ENCODE results near the gene SSX5.

DNA sequence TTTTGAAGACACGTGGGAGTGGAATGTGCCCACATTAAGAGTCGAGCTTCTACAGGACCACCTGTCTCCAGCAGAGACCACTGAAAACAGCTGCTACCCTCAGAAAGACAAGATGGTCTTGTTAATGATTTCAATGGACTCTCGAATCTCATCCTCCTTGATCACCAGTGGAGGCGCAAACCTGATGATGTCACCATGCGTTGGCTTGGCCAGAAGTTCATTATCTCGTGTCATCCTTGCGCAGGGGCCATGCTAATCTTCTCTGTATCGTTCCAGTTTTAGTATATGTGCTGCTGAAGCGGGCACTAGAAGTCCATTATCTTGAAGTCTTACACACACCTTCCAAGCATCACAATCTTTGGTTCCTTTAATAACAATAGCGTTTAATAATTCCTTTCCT lies 42.8 kb downstream of the SSX5 start:
- TF ChIP-seq, protein P1, sequence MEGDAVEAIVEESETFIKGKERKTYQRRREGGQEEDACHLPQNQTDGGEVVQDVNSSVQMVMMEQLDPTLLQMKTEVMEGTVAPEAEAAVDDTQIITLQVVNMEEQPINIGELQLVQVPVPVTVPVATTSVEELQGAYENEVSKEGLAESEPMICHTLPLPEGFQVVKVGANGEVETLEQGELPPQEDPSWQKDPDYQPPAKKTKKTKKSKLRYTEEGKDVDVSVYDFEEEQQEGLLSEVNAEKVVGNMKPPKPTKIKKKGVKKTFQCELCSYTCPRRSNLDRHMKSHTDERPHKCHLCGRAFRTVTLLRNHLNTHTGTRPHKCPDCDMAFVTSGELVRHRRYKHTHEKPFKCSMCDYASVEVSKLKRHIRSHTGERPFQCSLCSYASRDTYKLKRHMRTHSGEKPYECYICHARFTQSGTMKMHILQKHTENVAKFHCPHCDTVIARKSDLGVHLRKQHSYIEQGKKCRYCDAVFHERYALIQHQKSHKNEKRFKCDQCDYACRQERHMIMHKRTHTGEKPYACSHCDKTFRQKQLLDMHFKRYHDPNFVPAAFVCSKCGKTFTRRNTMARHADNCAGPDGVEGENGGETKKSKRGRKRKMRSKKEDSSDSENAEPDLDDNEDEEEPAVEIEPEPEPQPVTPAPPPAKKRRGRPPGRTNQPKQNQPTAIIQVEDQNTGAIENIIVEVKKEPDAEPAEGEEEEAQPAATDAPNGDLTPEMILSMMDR (IDR thresholded peaks at IDR 0.05 in 2 of 3, conservative IDR thresholded peaks at IDR 0.05 in 1 of 3; ENCODE audit: control insufficient read depth in 2 of 3, extremely low read depth in 1 of 3, insufficient read depth in 1 of 3, low read depth in 3 of 3, low read length in 3 of 3): no peak
- no peak for TF ChIP-seq ETV6 (conservative IDR thresholded peaks at IDR 0.05 in 1 of 2, IDR thresholded peaks at IDR 0.05 in 1 of 2; ENCODE audit: borderline replicate concordance in 1 of 2, low read depth in 1 of 2)

Data from GM12878 (cell line).